ENCODE measurements around the gene KIF13A.

KIF13A gene

GRCh38 chr6:17872908-17873307 is 114.5 kb downstream of the KIF13A start:
- H3K27ac ChIP-seq = no peak overlapping the region
- H3K4me3 ChIP-seq = no peak overlapping the region
- DNase-seq (ENCODE audit: low spot score) = no peak
- TF ChIP-seq, protein P1, sequence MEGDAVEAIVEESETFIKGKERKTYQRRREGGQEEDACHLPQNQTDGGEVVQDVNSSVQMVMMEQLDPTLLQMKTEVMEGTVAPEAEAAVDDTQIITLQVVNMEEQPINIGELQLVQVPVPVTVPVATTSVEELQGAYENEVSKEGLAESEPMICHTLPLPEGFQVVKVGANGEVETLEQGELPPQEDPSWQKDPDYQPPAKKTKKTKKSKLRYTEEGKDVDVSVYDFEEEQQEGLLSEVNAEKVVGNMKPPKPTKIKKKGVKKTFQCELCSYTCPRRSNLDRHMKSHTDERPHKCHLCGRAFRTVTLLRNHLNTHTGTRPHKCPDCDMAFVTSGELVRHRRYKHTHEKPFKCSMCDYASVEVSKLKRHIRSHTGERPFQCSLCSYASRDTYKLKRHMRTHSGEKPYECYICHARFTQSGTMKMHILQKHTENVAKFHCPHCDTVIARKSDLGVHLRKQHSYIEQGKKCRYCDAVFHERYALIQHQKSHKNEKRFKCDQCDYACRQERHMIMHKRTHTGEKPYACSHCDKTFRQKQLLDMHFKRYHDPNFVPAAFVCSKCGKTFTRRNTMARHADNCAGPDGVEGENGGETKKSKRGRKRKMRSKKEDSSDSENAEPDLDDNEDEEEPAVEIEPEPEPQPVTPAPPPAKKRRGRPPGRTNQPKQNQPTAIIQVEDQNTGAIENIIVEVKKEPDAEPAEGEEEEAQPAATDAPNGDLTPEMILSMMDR (IDR thresholded peaks at IDR 0.05) = no peak

DNA sequence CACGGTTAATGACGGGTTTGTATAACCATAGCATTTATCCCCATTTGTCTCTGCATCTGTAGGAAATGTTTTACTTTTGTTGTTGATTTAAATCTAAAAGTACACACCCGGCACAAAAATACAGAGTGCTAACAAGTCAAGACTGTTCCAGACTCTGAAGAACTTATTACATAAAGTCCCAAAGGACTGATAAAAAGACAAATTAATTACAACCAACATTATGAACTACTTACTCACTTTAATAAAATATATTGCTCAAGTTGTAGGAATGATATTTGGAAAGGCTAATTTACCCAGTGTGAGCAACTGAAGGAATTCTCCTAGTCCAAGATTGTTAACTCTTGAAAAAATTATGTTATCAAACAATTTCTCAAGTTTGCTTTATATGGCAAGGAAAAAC is 115.6 kb downstream of the KIF13A start:
- H3K4me3 ChIP-seq = no peak overlapping the region
- H3K27ac ChIP-seq = peak overlapping the region in 1 of 2 donors; percentile 35
- TF ChIP-seq, protein P1 (IDR thresholded peaks at IDR 0.05) = no peak
- DNase-seq (ENCODE audit: low spot score) = no peak

- no peak for DNase-seq (ENCODE audit: low spot score)
- Histone ChIP-seq H3K4me3 (no peak overlapping the region), H3K27ac (no peak overlapping the region)
- TF ChIP-seq, protein P1 (IDR thresholded peaks at IDR 0.05) = no peak
These were observed 116.3 kb downstream of the KIF13A start for GRCh38 chr6:17871189-17871519.

GRCh38 chr6:17870300-17871188 is 116.9 kb downstream of the KIF13A start:
- TF ChIP-seq, protein P1 (IDR thresholded peaks at IDR 0.05) = no peak

DNA sequence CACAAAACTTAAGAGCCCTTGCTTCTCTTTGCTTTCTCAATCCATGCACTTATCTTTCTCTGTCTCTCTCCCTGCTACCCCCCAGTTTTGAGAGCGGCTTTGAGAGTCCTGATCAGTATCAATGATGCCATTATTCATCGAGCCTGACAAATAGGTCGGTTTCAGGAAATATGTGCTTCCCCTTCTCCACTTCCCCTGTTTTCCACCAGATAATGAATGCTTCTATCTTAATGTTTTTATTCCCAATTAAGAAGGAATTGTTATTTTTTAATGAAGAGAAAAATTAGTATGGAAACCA is 117.7 kb downstream of the KIF13A start:
- Histone ChIP-seq H3K4me3 (no peak overlapping the region), H3K27ac (peak overlapping the region in 1 of 2 donors; percentile 22)
- TF ChIP-seq, protein P1 (IDR thresholded peaks at IDR 0.05) = no peak
- no peak for DNase-seq (ENCODE audit: low spot score)

More at GRCh38 chr6:17870300-17871188, 116.9 kb downstream of the KIF13A start:
- no peak overlapping the region for H3K4me3 ChIP-seq
- H3K27ac ChIP-seq = peak overlapping the region in 1 of 2 donors; percentile 22
- DNase-seq (ENCODE audit: low spot score) = no peak

DNA sequence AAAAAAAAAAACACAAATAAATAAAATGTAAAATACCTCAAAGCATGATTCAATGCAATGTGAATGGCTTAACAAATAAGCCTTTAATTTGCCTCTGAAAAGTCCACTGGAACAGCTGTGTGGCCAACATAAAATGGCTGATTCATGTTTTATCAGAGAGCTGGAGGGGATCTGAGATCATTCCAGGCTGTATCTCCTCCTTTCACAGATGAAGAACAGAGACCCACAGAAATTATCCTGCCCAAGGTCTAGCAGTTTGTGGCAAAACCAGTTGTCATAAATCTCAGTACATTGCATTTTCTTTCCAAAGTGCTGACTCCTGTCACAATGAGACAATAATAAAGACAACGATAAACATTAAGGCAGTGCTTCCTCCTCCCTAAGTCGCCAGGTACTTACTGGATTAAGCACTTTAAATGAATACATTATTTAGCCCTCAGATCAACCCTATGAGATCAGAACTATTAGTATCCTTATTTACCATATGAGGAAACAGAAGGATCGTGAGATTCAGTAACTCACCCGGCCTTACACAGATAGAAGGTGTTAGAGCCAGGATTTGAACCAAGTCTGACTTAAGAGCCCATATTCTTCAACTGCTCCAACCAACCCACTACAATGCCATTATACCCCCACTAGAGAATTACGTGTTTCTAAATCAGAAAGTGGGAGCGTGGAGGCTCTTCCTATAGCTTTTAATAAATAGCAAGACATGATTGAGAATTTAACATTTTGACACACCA is 118.3 kb downstream of the KIF13A start:
- H3K27ac ChIP-seq = peak overlapping the region in 1 of 2 donors; percentile 22
- TF ChIP-seq, protein P1 (IDR thresholded peaks at IDR 0.05) = no peak
- no peak for DNase-seq (ENCODE audit: low spot score)

More for the DNA sequence above, 118.3 kb downstream of the KIF13A start:
- H3K4me3 ChIP-seq = no peak overlapping the region
